KBM-7 (cell line): ENCODE data around the gene PLS3.
"Not testable (repeated sequence)": the region's sequence is repeated elsewhere in the genome, so short reads cannot be mapped to it uniquely, and the experiment has no call there.

ENCODE experiments used
- DNase-seq: peaks from one replicate; pipeline ENCODE4 v3.0.0-alpha.2; 2015
- in situ Hi-C: fragments of 300-500 bp; cut with MboI; formaldehyde crosslinking; loops from 2 replicates; pipeline ENCODE4 v1.14.3; 2020; ENCODE audit warnings: low sequenced_read_pairs, low pct_unique_long_range_greater_than_20kb, mixed read lengths

Gene PLS3

GRCh38 chrX:115560978-115561604 lies at the start of gene PLS3:
PLS3 (plus strand) TSS chrX:115561174; CDS start chrX:115610251, 49,077 bp downstream.
- in situ Hi-C loops: no loop called here
- peak; percentile 86 for DNase-seq

- in situ Hi-C loops: no loop called here
- no peak for DNase-seq
Observed at GRCh38 chrX:115518113-115518512, 42.9 kb upstream of the PLS3 start.

- DNase-seq: no peak
- in situ Hi-C loops: no loop called here
Observed at GRCh38 chrX:115521741-115522140, 39.2 kb upstream of the PLS3 start.

- no peak for DNase-seq
- in situ Hi-C loops: no loop called here
Observed at GRCh38 chrX:115522952-115523351, 38.0 kb upstream of the PLS3 start.

GRCh38 chrX:115525486-115525885 lies 35.5 kb upstream of the PLS3 start:
- no peak for DNase-seq
- in situ Hi-C loops: no loop called here

GRCh38 chrX:115531818-115532403 lies 29.1 kb upstream of the PLS3 start:
- DNase-seq: no peak
- in situ Hi-C loops: no loop called here

GRCh38 chrX:115533485-115533884 lies 27.5 kb upstream of the PLS3 start:
- DNase-seq: no peak
- in situ Hi-C loops: no loop called here

GRCh38 chrX:115534383-115534782 lies 26.6 kb upstream of the PLS3 start:
- in situ Hi-C loops: no loop called here

GRCh38 chrX:115535421-115535820 lies 25.6 kb upstream of the PLS3 start:
- no peak for DNase-seq
- in situ Hi-C loops: no loop called here

More at GRCh38 chrX:115534383-115534782, 26.6 kb upstream of the PLS3 start:
- DNase-seq: no peak

- in situ Hi-C loops: no loop called here
- no peak for DNase-seq
Observed at GRCh38 chrX:115535844-115536243, 25.1 kb upstream of the PLS3 start.

- DNase-seq: no peak
- in situ Hi-C loops: no loop called here
Observed at GRCh38 chrX:115539841-115540240, 21.1 kb upstream of the PLS3 start.

- DNase-seq, in situ Hi-C loops: not testable (repeated sequence)
Observed at GRCh38 chrX:115541045-115541444, 19.9 kb upstream of the PLS3 start.

GRCh38 chrX:115547448-115547847 lies 13.5 kb upstream of the PLS3 start:
- DNase-seq: no peak
- in situ Hi-C loops: no loop called here

GRCh38 chrX:115549008-115549407 lies 12.0 kb upstream of the PLS3 start:
- no peak for DNase-seq
- in situ Hi-C loops: no loop called here

GRCh38 chrX:115553171-115553570 lies 7.8 kb upstream of the PLS3 start:
- DNase-seq: no peak
- in situ Hi-C loops: no loop called here

GRCh38 chrX:115559672-115560071 lies 1.3 kb upstream of the PLS3 start:
- in situ Hi-C loops: no loop called here
- DNase-seq: no peak

- in situ Hi-C loops: no loop called here
- DNase-seq: no peak
Observed at GRCh38 chrX:115560211-115560977, 580 bp upstream of the PLS3 start.

GRCh38 chrX:115561605-115562479 lies 868 bp downstream of the PLS3 start:
- in situ Hi-C loops: no loop called here
- DNase-seq: peak; percentile 69

GRCh38 chrX:115562480-115562847 lies 1.5 kb downstream of the PLS3 start:
- DNase-seq: peak; percentile 18
- in situ Hi-C loops: no loop called here
